RWPE2 (cell line): ENCODE measurements around the gene ANKFY1.
A peak's percentile ranks its signal among the peaks of the same experiment; 100 is the strongest.

ENCODE experiments used
- ATAC-seq: fragments of 200-7000 bp; cut with Tn5 transposase; 3 replicates; pipeline ENCODE4 v1.9.1; 2021; ENCODE audit warnings: low read depth
- DNase-seq: peaks from one replicate; pipeline ENCODE4 v3.0.0-alpha.2; 2020; ENCODE audit warnings: low spot score
- H3K27ac ChIP-seq: fragments of 450-650 bp; 2 replicates; pipeline ENCODE4 v1.5.1; 2017; ENCODE audit warnings: mild to moderate bottlenecking; ENCODE audit not compliant: poor library complexity, severe bottlenecking
- H3K27me3 ChIP-seq: fragments of 250-450 bp; sonication (Bioruptor Pico); 2 replicates; pipeline ENCODE4 v1.5.1; 2021; ENCODE audit warnings: mild to moderate bottlenecking, moderate library complexity; ENCODE audit not compliant: insufficient read depth, poor library complexity, severe bottlenecking
- H3K36me3 ChIP-seq: fragments of 250-450 bp; sonication (Bioruptor Pico); 2 replicates; pipeline ENCODE4 v1.5.1; 2020; ENCODE audit warnings: low read depth, mild to moderate bottlenecking, moderate library complexity
- H3K4me1 ChIP-seq: fragments of 250-450 bp; sonication (Bioruptor Pico); 2 replicates; pipeline ENCODE4 v1.5.1; 2021; ENCODE audit warnings: mild to moderate bottlenecking, moderate library complexity; ENCODE audit not compliant: insufficient read depth, poor library complexity, severe bottlenecking
- H3K4me3 ChIP-seq: fragments of 250-450 bp; sonication (Bioruptor Pico); 2 replicates; pipeline ENCODE4 v1.5.1; 2021; ENCODE audit warnings: mild to moderate bottlenecking, moderate library complexity; ENCODE audit not compliant: severe bottlenecking
- H3K9me3 ChIP-seq: fragments of 250-450 bp; sonication (Bioruptor Pico); 2 replicates; pipeline ENCODE4 v1.5.1; 2021; ENCODE audit warnings: mild to moderate bottlenecking, moderate library complexity; ENCODE audit not compliant: severe bottlenecking
- CTCF ChIP-seq: fragments of 450-650 bp; IDR thresholded peaks from one replicate; pipeline ENCODE4 v1.5.1; 2017; ENCODE audit warnings: mild to moderate bottlenecking, moderate library complexity; ENCODE audit not compliant: poor library complexity, severe bottlenecking

ANKFY1 gene

GRCh38 chr17:4263282-4264215 is at the start of gene ANKFY1:
Gene ANKFY1, minus strand, starts transcription at chr17:4263979. Its CDS starts 38 bp downstream, at chr17:4263941.
- Histone ChIP-seq H3K36me3 (peaks cover 31% of the 10 kb centered on the region), H3K9me3 (peaks cover 7% of the 10 kb centered on the region), H3K27ac (peak within 1 kb of the TSS; percentile 49), H3K4me3 (peak within 1 kb of the TSS; percentile 99), H3K27me3 (no peaks in the 10 kb centered on the region), H3K4me1 (peaks cover 3% of the 10 kb centered on the region)
- peak; percentile 7 for TF ChIP-seq CTCF
- peak; percentile 97 for ATAC-seq
- DNase-seq: peak; percentile 94

GRCh38 chr17:4310354-4311060 is 46.7 kb upstream of the ANKFY1 start:
- no peak for TF ChIP-seq CTCF
- no peak for ATAC-seq
- Histone ChIP-seq H3K4me1 (no peaks in the 10 kb centered on the region), H3K4me3 (no peak overlapping the region), H3K27ac (no peak overlapping the region), H3K36me3 (peaks cover 19% of the 10 kb centered on the region), H3K9me3 (no peaks in the 10 kb centered on the region), H3K27me3 (no peaks in the 10 kb centered on the region)
- DNase-seq: no peak

- H3K27ac ChIP-seq: no peak overlapping the region
- DNase-seq (no peak), ATAC-seq (no peak)
- no peak overlapping the region for H3K4me3 ChIP-seq
- no peaks in the 10 kb centered on the region for H3K4me1 ChIP-seq
- H3K27me3 ChIP-seq: no peaks in the 10 kb centered on the region
- H3K36me3 ChIP-seq: peaks cover 20% of the 10 kb centered on the region
- no peak for TF ChIP-seq CTCF
- H3K9me3 ChIP-seq: no peaks in the 10 kb centered on the region
These were observed 46.1 kb upstream of the ANKFY1 start for GRCh38 chr17:4309897-4310296.

- ATAC-seq: no peak
These were observed 43.6 kb upstream of the ANKFY1 start for GRCh38 chr17:4307179-4307930.

More at GRCh38 chr17:4307179-4307930, 43.6 kb upstream of the ANKFY1 start:
- H3K36me3 ChIP-seq: peaks cover 40% of the 10 kb centered on the region
- no peak overlapping the region for H3K27ac ChIP-seq
- no peak overlapping the region for H3K4me3 ChIP-seq
- H3K9me3 ChIP-seq: no peaks in the 10 kb centered on the region
- no peaks in the 10 kb centered on the region for H3K27me3 ChIP-seq
- H3K4me1 ChIP-seq: no peaks in the 10 kb centered on the region
- TF ChIP-seq CTCF: no peak
- no peak for DNase-seq
